ENCODE measurements around the gene GEN1. TPM values are rescaled to one million over a fixed set of nuclear protein-coding genes. Genes with fewer than 3 reads are reported as not detected.
A peak's percentile ranks its signal among the peaks of the same experiment; 100 is the strongest.

GEN1 gene
- total RNA-seq, 1 experiment from 2014 or later: 23.7 TPM

GRCh38 chr2:17790536-17790935, 36.6 kb downstream of the GEN1 start:
- no peak for DNase-seq (ENCODE audit: low spot score)
- POLR2A ChIA-PET: no interaction called here
- TF ChIP-seq ZMAT4 (CRISPR knock-in tag; IDR thresholded peaks at IDR 0.05) (no peak), RELA (CRISPR knock-in tag; IDR thresholded peaks at IDR 0.05; ENCODE audit: borderline replicate concordance) (no peak)
- TF ChIP-seq, protein P1, sequence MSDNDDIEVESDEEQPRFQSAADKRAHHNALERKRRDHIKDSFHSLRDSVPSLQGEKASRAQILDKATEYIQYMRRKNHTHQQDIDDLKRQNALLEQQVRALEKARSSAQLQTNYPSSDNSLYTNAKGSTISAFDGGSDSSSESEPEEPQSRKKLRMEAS (CRISPR knock-in tag; IDR thresholded peaks at IDR 0.05): no peak
- H3K27ac Mint-ChIP-seq: peak overlapping the region; percentile 16; the same call in 1 of the 2 replicates
- no peak for ATAC-seq
- H3K27me3 Mint-ChIP-seq (ENCODE audit: low read depth): no peaks in the 10 kb centered on the region
- H3K4me1 Mint-ChIP-seq: peaks cover 16% of the 10 kb centered on the region
- no peaks in the 10 kb centered on the region for H3K9me3 Mint-ChIP-seq
- no peaks in the 10 kb centered on the region for H3K36me3 Mint-ChIP-seq
- no peak overlapping the region for H3K4me3 Mint-ChIP-seq
- CTCF ChIA-PET: no interaction called here

- TF ChIP-seq TP53 (CRISPR knock-in tag; IDR thresholded peaks at IDR 0.05): no peak
- TF ChIP-seq E2F1 (CRISPR knock-in tag; IDR thresholded peaks at IDR 0.05): no peak
- ChIA-PET CTCF (no interaction called here), POLR2A (no interaction called here)
- no peak overlapping the region for H3K4me3 Mint-ChIP-seq
- no peak for DNase-seq (ENCODE audit: low spot score)
- no peak for ATAC-seq
- H3K27me3 Mint-ChIP-seq (ENCODE audit: low read depth): no peaks in the 10 kb centered on the region
- H3K9me3 Mint-ChIP-seq: no peaks in the 10 kb centered on the region
- H3K27ac Mint-ChIP-seq: no peak overlapping the region
- H3K4me1 Mint-ChIP-seq: peaks cover 11% of the 10 kb centered on the region
- no peaks in the 10 kb centered on the region for H3K36me3 Mint-ChIP-seq
Measured at GRCh38 chr2:17791121-17791816, 37.3 kb downstream of the GEN1 start.

DNA sequence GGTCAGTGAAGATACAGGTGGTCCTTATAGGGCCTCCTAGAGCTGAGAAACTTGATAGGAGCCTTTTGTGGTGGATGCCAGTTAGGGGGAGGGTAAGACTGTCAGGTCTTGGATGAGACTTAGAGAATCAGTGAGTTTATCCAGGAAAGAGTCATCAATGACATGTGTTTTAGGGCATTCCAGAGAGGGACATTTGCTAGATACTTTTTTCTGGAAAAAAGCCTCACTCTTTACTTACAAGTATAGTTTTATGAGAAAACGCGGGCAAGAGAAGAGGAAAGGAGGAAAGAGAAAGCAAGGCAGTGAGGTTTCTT, 37.8 kb downstream of the GEN1 start:
- CTCF ChIA-PET: no interaction called here
- no peak overlapping the region for H3K27ac Mint-ChIP-seq

More for the DNA sequence above, 37.8 kb downstream of the GEN1 start:
- H3K4me3 Mint-ChIP-seq: no peak overlapping the region
- H3K36me3 Mint-ChIP-seq: no peaks in the 10 kb centered on the region
- H3K4me1 Mint-ChIP-seq: peaks cover 7% of the 10 kb centered on the region
- ATAC-seq (no peak), DNase-seq (ENCODE audit: low spot score) (no peak)
- H3K27me3 Mint-ChIP-seq (ENCODE audit: low read depth): no peaks in the 10 kb centered on the region
- TF ChIP-seq GABPB1 (CRISPR knock-in tag; IDR thresholded peaks at IDR 0.05) (no peak), ZNF138 (CRISPR knock-in tag; conservative IDR thresholded peaks at IDR 0.05) (no peak), AR (CRISPR knock-in tag; IDR thresholded peaks at IDR 0.05) (no peak), JAZF1 (CRISPR knock-in tag; IDR thresholded peaks at IDR 0.05) (no peak), IRF1 (CRISPR knock-in tag; IDR thresholded peaks at IDR 0.05) (no peak), FOXP4 (CRISPR knock-in tag; IDR thresholded peaks at IDR 0.05) (no peak), ATF2 (CRISPR knock-in tag; IDR thresholded peaks at IDR 0.05; ENCODE audit: borderline replicate concordance, low read depth) (no peak), ZNF671 (CRISPR knock-in tag; IDR thresholded peaks at IDR 0.05) (no peak), NFATC4 (CRISPR knock-in tag; IDR thresholded peaks at IDR 0.05) (no peak), OVOL2 (CRISPR knock-in tag; IDR thresholded peaks at IDR 0.05; ENCODE audit: borderline replicate concordance) (no peak)
- TF ChIP-seq, protein P2, sequence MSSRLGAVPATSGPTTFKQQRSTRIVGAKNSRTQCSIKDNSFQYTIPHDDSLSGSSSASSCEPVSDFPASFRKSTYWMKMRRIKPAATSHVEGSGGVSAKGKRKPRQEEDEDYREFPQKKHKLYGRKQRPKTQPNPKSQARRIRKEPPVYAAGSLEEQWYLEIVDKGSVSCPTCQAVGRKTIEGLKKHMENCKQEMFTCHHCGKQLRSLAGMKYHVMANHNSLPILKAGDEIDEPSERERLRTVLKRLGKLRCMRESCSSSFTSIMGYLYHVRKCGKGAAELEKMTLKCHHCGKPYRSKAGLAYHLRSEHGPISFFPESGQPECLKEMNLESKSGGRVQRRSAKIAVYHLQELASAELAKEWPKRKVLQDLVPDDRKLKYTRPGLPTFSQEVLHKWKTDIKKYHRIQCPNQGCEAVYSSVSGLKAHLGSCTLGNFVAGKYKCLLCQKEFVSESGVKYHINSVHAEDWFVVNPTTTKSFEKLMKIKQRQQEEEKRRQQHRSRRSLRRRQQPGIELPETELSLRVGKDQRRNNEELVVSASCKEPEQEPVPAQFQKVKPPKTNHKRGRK (CRISPR knock-in tag; IDR thresholded peaks at IDR 0.05; ENCODE audit: borderline replicate concordance): no peak
- TF ChIP-seq, protein P3, sequence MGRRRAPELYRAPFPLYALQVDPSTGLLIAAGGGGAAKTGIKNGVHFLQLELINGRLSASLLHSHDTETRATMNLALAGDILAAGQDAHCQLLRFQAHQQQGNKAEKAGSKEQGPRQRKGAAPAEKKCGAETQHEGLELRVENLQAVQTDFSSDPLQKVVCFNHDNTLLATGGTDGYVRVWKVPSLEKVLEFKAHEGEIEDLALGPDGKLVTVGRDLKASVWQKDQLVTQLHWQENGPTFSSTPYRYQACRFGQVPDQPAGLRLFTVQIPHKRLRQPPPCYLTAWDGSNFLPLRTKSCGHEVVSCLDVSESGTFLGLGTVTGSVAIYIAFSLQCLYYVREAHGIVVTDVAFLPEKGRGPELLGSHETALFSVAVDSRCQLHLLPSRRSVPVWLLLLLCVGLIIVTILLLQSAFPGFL (CRISPR knock-in tag; IDR thresholded peaks at IDR 0.05; ENCODE audit: borderline replicate concordance): no peak
- TF ChIP-seq, protein P4, sequence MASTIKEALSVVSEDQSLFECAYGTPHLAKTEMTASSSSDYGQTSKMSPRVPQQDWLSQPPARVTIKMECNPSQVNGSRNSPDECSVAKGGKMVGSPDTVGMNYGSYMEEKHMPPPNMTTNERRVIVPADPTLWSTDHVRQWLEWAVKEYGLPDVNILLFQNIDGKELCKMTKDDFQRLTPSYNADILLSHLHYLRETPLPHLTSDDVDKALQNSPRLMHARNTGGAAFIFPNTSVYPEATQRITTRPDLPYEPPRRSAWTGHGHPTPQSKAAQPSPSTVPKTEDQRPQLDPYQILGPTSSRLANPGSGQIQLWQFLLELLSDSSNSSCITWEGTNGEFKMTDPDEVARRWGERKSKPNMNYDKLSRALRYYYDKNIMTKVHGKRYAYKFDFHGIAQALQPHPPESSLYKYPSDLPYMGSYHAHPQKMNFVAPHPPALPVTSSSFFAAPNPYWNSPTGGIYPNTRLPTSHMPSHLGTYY (CRISPR knock-in tag; IDR thresholded peaks at IDR 0.05): no peak
- POLR2A ChIA-PET: no interaction called here
- no peaks in the 10 kb centered on the region for H3K9me3 Mint-ChIP-seq

All from WTC11 (cell line).